Pancreas (tissue), 10 donors: ENCODE measurements around the gene CSTA. TPM values are rescaled to one million over a fixed set of nuclear protein-coding genes. Genes with fewer than 3 reads are reported as not detected.
"Not testable (repeated sequence)": the region's sequence is repeated elsewhere in the genome, so short reads cannot be mapped to it uniquely, and the experiment has no call there.

Experiments
- ATAC-seq, 4 donors: fragments of 200-7000 bp; cut with Tn5 transposase; one replicate each; pipeline versions ENCODE4 v1.8.0 to v1.9.1; 2020; ENCODE audit warnings: mild to moderate bottlenecking in 4 of 4, moderate library complexity in 4 of 4
- DNase-seq, 6 donors: peaks; one replicate each; pipeline ENCODE4 v3.0.0-alpha.2; 2020
- FAIRE-seq: peaks from 2 replicates; lab custom pipeline; 2012; peaks lifted over from hg19 to GRCh38; lab: Jason Lieb, UNC
- H3K27ac ChIP-seq, 4 donors: fragments of 200-600 bp; sonication (generic); 1 replicate in 3 of 4; 2 replicates in 1 of 4; pipeline versions ENCODE4 v1.5.0 to v1.8.0; 2020
- H3K27me3 ChIP-seq, 4 donors: fragments of 200-600 bp; one replicate each; pipeline ENCODE4 v1.8.0; 2021
- H3K36me3 ChIP-seq, 3 donors: fragments of 200-600 bp; sonication (generic) in 1 of 3; one replicate each; pipeline versions ENCODE4 v1.5.0 to v1.8.0; 2020 to 2021
- H3K4me1 ChIP-seq, 3 donors: fragments of 200-600 bp; one replicate each; pipeline ENCODE4 v1.8.0; 2021
- H3K4me3 ChIP-seq, 4 donors: fragments of 200-600 bp; sonication (generic) in 2 of 4; one replicate each; pipeline versions ENCODE4 v1.5.0 to v1.8.0; 2020 to 2021
- H3K9me3 ChIP-seq, 4 donors: fragments of 200-600 bp; one replicate each; pipeline ENCODE4 v1.8.0; 2021
- WGBS, 2 donors: extraction: QIAGEN DNeasy Blood & Tissue Kit; methylation state at CpG; one replicate each; pipeline ENCODE4 v1.1.7; 2013; 5-methylcytosine and 5-hydroxymethylcytosine counted together
- intact Hi-C, 3 donors: fragments of 100-400 bp; cut with DNase I; formaldehyde crosslinking; loops; one replicate each; pipeline versions ENCODE4 v1.11.1 to v1.14.2; 2022
- polyA plus RNA-seq, 2 donors: library from polyadenylated mRNA; stranded (reverse); fragments of 200-250 nt; gene quantifications; one replicate each; pipeline ENCODE4 v1.2.3, GENCODE V29; 2013
- total RNA-seq, 6 donors: library from RNA; stranded (reverse); fragmentation: NEBNext Ultra II Directional in 4 of 6; extraction: Animal tissue kit (Norgen Biotek cat#: 25700) in 4 of 6; gene quantifications; one replicate each; pipeline versions ENCODE4 v1.2.1 to v1.2.4, GENCODE V29; 2021 to 2023
- TF ChIP-seq, protein P1 (sequence below), 4 donors: fragments of 200-600 bp; sonication (generic) in 3 of 4; IDR thresholded peaks; one replicate each; pipeline versions ENCODE4 v1.5.0 to v1.8.0; 2021; ENCODE audit warnings: antibody characterized with exemption in 4 of 4
- donor health status: healthy with polysubstance abuse.
- donor health status: DM: no; HTN: no; CAD: no; lungs with moderate emphysema.
- donor health status: DM: no; HTN: no; CAD: no.
- donor health status: control.
- donor health status: control.
- donor health status: Bipolar disorder and iron deficiency.
- donor health status: DM: yes; HTN: yes; CAD: no.
- donor health status: DM: no; HTN: no; CAD: no.
- donor health status: DM: no; HTN: no; CAD: no.
- donor health status: DM: yes; HTN: yes; CAD: no.

Gene CSTA
- total and polyA plus RNA-seq, 8 donors, result 0.63 to 3.7 (median 1.7) TPM; not detected in 2

DNA sequence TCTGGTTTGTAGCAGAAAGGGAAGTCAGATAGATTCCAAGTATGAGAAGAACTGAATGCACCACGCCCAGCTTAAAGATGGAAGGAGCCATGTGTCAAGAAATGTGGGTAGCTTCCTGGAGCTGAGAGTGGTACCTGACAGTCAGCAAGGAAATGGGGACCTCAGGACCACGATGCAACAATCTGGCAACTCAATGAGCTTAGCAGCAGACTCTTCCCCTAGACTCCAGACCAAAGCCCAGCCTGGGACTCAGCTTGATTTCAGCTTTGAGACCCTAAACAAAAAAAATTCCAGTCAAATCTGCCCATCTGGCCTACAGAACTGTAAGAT lies 33.6 kb downstream of the CSTA start:
- no peaks in the 10 kb centered on the region for H3K36me3 ChIP-seq
- no peak overlapping the region for H3K4me3 ChIP-seq
- TF ChIP-seq, protein P1, sequence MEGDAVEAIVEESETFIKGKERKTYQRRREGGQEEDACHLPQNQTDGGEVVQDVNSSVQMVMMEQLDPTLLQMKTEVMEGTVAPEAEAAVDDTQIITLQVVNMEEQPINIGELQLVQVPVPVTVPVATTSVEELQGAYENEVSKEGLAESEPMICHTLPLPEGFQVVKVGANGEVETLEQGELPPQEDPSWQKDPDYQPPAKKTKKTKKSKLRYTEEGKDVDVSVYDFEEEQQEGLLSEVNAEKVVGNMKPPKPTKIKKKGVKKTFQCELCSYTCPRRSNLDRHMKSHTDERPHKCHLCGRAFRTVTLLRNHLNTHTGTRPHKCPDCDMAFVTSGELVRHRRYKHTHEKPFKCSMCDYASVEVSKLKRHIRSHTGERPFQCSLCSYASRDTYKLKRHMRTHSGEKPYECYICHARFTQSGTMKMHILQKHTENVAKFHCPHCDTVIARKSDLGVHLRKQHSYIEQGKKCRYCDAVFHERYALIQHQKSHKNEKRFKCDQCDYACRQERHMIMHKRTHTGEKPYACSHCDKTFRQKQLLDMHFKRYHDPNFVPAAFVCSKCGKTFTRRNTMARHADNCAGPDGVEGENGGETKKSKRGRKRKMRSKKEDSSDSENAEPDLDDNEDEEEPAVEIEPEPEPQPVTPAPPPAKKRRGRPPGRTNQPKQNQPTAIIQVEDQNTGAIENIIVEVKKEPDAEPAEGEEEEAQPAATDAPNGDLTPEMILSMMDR (IDR thresholded peaks at IDR 0.05), result no peak
- H3K27me3 ChIP-seq, result no peaks in the 10 kb centered on the region
- intact Hi-C loops, result loop anchor here in 1 of 3 donors (5.0 to 10.0 kb wide), 2 partner anchors 54 to 256 kb away; no protein-coding TSS in a partner anchor
- peaks cover 11 to 26% (median 18%) of the 10 kb centered on the region in 3 donors for H3K4me1 ChIP-seq
- ATAC-seq, result no peak
- H3K9me3 ChIP-seq, result no peaks in the 10 kb centered on the region
- no peak for FAIRE-seq
- DNase-seq, result no peak
- no peak overlapping the region for H3K27ac ChIP-seq
- 89 to 90% methylated on average over 2 of the region's 2 CpGs for WGBS, 2 donors

DNA sequence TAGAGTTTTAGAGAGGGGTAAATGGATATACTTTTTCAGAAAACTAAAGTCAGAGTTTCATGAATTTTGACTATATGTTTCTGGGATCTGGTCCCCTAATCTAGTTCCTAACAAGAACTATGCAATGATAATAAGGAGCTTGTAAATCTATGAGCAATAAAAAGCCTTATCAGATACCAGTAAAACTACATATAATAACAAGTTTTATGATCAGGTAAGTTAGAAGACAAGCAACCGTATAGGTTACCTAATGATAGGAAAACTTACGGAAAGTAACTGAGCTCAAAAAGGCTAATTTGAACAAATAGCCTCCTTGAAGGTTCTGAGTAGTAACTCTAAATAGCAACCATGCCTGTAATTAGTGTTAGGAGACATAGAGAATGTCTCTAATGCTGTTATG lies 37.0 kb downstream of the CSTA start:
- FAIRE-seq, result peak; percentile 45
- no peak overlapping the region for H3K27ac ChIP-seq

DNA sequence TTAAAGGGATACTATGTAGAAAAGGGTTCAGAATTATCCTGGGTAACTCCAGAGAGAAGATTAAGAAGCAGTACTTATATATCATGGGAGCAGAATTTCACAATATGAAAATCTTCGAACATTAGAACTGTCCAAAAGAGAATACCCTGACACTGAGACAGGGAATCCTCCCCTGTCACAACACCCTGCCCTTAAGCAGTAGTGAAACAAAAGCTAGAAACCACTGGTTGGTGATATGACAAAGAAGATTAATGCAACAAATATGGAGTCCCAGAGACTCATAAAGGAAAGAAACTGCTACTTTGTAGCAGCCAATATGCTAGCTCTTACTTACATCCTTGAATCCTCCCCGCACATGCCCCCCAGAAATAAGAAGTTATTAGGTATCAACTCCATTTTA lies 39.4 kb downstream of the CSTA start:
- peaks cover 35 to 38% (median 38%) of the 10 kb centered on the region in 3 donors for H3K4me1 ChIP-seq
- intact Hi-C loops, result no loop called here
- H3K27ac ChIP-seq, result peak overlapping the region; percentile 12 to 88 (median 62)
- WGBS, 2 donors, result 95 to 98% methylated on average over 2 of the region's 2 CpGs
- TF ChIP-seq, protein P1 (IDR thresholded peaks at IDR 0.05), result no peak
- no peaks in the 10 kb centered on the region for H3K27me3 ChIP-seq
- ATAC-seq (no peak), DNase-seq (no peak), FAIRE-seq (no peak)
- H3K4me3 ChIP-seq, result no peak overlapping the region
- H3K36me3 ChIP-seq, result no peaks in the 10 kb centered on the region
- H3K9me3 ChIP-seq, result no peaks in the 10 kb centered on the region

More for the DNA sequence above, 37.0 kb downstream of the CSTA start:
- TF ChIP-seq, protein P1 (IDR thresholded peaks at IDR 0.05), result no peak
- Histone ChIP-seq H3K27me3 (no peaks in the 10 kb centered on the region), H3K9me3 (no peaks in the 10 kb centered on the region), H3K4me1 (peaks cover 35 to 38% (median 38%) of the 10 kb centered on the region in 3 donors), H3K4me3 (no peak overlapping the region), H3K36me3 (no peaks in the 10 kb centered on the region)
- intact Hi-C loops, result no loop called here
- no peak for ATAC-seq
- 74 to 78% methylated on average over 2 of the region's 2 CpGs for WGBS, 2 donors
- DNase-seq, result no peak

DNA sequence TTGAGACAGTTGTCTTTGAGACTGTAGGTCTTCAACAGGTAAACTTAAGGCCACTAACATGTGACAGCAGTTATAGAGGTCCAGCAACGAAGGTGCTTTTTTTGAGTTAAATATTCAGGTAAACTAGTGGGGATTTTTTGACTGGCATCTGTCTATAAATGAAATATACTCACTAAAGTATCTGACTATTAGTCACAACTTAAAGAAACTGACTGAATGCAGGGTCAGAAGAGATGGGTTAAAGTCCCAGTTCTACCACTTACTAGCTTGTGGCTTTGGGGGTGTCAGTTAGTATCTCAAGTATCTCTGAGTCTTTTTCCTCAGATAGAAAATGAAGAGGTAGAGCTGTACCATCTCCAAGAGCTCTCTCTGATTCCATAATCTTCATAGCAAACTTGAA lies 40.0 kb downstream of the CSTA start:
- Histone ChIP-seq H3K9me3 (no peaks in the 10 kb centered on the region), H3K27ac (peak overlapping the region; percentile 12 to 88 (median 58)), H3K4me1 (peaks cover 35 to 38% (median 38%) of the 10 kb centered on the region in 3 donors), H3K4me3 (no peak overlapping the region), H3K27me3 (no peaks in the 10 kb centered on the region), H3K36me3 (no peaks in the 10 kb centered on the region)
- TF ChIP-seq, protein P1 (IDR thresholded peaks at IDR 0.05), result no peak
- intact Hi-C loops, result no loop called here
- FAIRE-seq (no peak), ATAC-seq (peak in 2 of 4 donors; percentile 4 to 18), DNase-seq (no peak)
- WGBS, 2 donors, result 58 to 59% methylated on average over 1 of the region's 1 CpG

DNA sequence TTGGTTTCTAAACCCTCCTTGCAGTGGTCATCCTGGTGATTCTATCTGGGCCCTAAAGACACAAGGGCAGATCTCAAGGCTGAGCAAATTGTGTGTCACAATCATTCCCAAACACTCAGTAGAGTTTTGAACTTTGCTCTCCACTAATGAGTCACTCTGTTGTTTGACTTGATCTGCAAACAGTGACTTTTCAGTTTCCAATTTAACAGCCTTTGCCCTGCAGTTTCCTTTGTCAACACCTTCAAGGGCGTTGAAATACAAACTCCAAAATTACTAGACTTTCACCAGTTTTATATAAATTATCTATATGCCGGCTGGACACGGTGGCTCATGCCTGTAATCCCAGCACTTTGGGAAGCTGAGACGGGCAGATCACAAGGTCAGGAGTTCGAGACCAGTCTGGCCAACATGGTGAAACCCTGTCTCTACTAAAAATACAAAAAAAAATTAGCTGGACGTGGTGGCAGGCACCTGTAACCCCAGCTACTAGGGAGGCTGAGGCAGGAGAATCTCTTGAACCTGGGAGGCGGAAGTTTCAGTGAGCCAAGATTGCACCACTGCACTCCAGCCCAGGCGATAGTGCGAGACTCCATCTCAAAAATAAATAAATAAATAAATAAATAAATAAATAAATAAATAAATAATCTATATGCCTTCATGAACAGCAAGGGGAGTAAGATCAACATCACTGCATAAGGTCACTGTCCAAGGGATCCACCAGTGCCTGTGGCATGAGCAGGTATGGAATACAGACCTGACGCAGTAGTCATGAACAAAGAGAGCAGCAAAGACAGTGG lies 40.7 kb downstream of the CSTA start:
- H3K4me3 ChIP-seq, H3K36me3 ChIP-seq, H3K27me3 ChIP-seq, H3K9me3 ChIP-seq, intact Hi-C loops: not testable (repeated sequence)
- DNase-seq (peak in 3 of 6 donors; percentile 51 to 53 (median 52)), ATAC-seq (peak; percentile 92 to 96 (median 95)), FAIRE-seq (peak; percentile 90)
- Histone ChIP-seq H3K27ac (peak overlapping the region; percentile 12 to 88 (median 58)), H3K4me1 (peaks cover 35 to 38% (median 38%) of the 10 kb centered on the region in 3 donors)
- 49 to 58% methylated on average over 10 of the region's 10 CpGs for WGBS, 2 donors
